Measurements from ENCODE around the gene LDLRAD2.

DNA sequence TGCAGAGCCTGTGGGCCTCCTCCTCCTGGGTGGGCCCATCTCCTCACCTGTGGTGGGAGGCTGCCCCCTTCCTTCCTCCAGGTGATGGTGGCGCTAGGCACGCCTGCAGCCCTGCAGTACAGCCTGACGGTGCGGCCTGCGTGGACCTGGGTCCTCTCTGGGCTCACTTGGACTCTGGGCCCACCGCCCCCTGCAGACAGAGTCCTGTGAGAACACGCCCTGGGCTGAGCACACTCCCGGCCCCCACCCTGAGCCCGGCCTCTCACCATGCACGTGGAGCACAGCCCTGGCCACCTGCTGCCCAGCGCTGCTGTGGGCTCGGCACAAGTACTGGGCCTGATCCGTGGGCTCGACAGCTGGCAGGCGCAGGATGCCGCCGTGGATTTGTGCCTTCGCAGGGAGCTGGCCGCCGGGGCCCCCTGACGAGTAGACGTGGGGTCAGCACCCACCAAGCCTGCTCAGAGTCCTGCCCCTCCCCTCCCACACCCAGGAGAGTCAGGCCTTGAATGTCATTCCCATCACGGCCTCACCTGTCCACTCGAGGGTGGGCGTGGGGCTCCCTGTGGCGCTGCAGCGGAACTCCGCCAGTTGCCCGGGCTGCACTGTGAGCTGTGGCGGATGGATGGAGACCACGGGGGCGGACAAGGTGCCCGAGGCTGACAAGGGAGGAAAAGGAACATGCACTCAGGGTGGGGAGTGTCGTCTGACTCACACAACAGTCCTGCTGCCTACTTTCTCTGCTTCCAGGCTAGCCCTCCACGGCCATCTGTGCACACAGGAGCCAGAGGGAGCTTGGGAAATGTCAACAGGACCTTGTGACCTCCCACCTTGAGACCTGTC lies 43.4 kb downstream of the LDLRAD2 start:
- no peak for TF ChIP-seq CTCF (IDR thresholded peaks at IDR 0.05)
- TF ChIP-seq POLR2A (IDR thresholded peaks at IDR 0.05), result no peak

Measured in Peyer's patch (tissue), 4 donors.